Posterior cingulate gyrus (tissue), 11 donors: ENCODE data around the gene PDGFRB.
"Not testable (repeated sequence)": the region's sequence is repeated elsewhere in the genome, so short reads cannot be mapped to it uniquely, and the experiment has no call there.

Source experiments
- DNase-seq, 10 donors: peaks; one replicate each; pipeline versions ENCODE4 v3.0.0 to v3.0.0-alpha.2; 2020 to 2021; ENCODE audit warnings: mixed read lengths in 3 of 10
- intact Hi-C: fragments of 100-400 bp; cut with DNase I; formaldehyde crosslinking; loops from one replicate; pipeline ENCODE4 v1.15.1; 2023

Gene PDGFRB

DNA sequence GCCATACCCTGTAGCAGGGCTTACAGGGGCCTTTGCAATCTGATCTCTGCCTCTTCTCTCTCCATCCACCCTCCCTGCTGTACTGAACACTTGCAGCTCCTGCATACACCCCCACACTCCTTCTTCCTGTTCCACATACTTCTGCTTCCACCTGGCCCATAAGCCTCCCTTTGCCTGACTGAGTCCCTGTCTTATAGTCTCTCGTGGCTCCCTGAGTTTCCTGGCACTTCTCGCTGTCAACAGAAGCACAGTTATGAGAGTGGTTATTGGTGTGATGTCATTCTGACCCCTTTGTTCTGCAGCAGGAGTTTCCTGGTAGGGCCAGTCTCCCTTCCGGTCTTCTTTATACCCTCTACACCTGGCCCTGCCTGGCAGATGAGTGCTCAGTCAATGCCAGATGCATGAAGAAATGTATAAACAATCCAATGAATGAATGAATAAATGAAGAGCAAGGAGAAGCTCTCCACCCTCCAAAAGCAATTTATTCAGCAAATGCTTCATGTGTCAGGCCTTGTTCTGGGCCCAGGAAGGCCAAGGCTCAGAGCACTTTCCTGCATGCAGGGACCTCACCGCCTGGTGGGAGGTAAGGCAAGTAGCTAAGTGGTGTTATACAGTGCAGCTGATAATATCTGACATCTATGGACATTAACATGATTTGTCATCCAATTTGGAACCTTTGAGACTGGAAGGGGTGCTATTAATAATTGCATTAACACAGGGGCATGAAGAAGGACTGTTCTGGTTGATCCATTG, 48.8 kb downstream of the PDGFRB start:
- no peak for DNase-seq
- intact Hi-C loops = no loop called here

DNA sequence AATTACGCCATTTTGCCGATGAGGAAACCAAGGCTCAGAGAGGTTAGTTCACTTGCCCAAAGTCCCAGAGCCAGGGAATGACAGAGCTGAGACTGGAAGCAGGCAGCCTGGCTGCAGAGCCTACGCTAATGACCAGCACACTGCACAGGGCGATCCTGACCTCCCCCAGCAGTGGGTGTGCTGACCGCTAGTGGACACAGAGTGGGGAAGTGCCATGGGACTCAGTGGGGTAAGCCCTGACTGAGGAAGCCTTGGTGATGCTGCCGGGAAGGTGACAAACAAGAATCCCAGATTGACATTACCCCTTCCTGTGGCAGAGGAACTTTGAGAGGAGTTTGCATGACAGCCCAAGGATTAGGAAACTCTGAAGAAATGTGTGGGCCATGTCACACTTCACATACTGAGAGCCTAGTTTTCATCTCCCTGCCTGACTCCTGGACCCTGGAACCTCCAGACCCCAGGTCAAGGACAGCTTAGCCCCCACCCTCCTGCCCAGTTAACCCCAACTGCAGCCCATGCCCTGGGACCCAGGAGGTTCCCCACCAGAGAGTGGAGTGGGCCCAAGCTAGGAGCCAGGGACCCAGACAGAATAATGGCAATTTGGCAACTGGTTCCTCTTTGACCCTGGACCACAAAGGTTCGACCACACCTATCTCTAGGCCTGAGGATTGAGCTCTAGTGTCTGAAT, 49.6 kb downstream of the PDGFRB start:
- DNase-seq = peak in 1 of 10 donors; percentile 68
- intact Hi-C loops = no loop called here

DNA sequence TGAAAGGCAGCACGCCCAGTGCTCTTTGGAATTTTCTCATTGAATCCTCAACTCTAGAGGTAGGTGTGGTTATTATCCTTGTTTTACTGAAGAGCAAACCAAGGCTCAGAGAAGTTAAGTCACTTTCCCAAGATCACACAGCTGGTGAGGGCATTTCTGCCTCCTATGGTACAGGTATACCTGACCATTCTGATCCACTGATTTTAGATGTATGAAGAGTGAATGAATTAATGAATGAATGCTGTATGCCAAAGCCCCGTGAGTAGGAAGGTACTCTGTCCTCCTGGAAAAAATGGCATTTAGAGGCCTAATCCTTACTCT, 51.1 kb downstream of the PDGFRB start:
- intact Hi-C loops = no loop called here
- no peak for DNase-seq

DNA sequence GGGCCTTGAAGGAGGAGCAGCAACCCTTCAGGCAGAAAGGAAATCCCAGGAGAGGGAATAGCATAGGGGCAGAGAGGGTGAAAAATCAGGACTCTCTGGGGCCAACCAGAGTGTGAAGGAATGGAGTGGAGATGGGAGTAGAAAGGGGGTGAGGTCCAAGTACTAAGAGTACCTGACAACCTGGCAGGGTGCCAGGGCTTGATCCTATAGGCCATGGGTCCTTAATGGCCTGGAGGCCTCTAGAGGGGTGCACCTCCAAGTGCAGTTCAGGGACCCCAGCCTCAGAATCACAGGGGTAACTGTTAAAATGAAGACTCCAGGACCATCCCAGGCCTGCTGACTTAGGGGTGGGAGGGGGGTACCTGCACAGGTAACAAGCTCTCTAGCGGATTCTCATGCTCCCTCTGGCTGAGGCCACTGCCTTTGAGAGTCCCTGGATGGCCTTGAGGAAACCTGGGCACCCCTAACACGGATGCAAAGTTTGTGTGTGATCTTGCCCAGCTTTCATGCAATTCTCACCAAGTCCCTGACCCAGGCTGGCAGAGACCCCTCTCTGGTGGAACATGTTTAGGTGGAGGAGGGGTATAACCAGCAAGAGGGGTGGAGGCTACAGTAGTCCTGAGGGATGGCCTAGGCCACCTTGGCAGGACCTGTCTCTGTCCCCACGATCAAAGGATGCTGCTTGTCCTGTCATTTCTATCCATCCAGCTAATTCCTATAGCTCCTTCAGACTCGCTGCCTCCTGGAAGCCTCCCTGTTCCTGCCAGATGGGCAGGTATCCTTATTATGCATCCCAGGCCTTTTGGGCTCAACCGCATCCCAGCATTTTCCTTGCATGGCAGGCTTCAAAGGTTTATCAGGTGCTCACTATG, 51.7 kb downstream of the PDGFRB start:
- intact Hi-C loops = no loop called here
- no peak for DNase-seq

DNA sequence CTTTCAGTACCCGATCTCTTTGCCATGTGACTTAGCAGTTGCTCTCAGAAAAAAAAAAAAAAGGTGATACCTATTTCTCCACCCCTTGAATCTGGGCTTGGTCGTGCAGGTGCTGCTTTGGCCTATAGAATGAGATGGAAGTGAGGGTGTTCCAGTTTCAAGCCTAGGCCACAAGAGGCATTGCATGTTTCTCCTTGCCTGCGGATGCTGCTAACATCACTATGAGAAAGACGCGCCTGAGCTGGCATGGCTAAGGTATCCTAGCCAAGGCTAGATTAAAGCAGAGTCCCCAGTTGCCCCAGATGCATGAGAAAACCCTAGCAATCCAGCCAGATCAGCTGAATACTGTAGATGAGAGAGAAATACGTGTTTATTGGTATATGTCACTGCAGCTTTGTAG, 54.6 kb downstream of the PDGFRB start:
- intact Hi-C loops = no loop called here
- DNase-seq = no peak

DNA sequence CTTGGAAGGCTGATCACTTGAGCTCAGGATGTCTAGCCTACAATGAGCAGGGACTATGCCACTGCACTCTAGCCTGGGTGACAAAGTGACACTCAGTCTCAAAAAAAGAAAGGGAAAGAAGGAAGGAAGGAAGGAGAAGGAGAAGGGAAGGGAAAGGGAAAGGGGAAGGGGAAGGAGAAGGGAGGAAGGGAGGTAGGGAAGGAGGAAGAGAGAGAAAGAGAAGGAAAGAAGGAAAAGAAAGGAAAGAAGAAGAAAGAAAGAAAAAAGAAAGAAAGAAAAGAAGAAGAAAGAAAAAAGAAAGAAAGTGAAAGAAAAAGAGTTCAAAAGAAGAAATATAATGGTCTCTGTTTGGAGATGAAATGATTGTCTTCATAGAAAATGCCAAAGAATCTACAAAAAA, 58.5 kb downstream of the PDGFRB start:
- no peak for DNase-seq
- intact Hi-C loops = no loop called here

DNA sequence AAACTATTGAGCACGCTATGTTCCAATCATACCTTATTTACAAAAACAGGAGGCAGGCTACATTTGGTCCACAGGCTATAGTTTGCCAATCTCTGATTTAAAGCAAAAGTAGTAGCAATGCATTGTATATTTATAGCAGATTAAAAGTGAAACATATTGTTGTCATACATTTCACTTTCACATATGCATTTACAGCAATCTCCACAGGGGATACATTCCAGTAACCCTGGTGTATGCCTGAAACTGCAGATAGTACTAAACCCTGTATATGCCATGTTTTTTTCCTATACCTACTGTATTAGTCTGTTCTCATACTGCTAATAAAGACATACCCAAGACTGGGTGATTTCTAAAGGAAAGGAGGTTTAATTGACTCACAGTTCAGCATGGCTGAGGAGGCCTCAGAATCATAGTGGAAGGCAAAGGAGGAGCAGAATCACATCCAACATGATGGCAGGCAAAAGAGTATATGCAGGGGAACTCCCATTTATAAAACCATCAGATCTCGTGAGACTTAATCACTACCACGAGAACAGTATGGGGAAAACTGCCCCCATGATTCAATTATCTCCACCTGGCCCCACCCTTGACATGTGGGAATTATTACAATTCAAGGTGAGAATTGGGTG, 63.4 kb downstream of the PDGFRB start:
- DNase-seq = no peak
- intact Hi-C loops = no loop called here

DNA sequence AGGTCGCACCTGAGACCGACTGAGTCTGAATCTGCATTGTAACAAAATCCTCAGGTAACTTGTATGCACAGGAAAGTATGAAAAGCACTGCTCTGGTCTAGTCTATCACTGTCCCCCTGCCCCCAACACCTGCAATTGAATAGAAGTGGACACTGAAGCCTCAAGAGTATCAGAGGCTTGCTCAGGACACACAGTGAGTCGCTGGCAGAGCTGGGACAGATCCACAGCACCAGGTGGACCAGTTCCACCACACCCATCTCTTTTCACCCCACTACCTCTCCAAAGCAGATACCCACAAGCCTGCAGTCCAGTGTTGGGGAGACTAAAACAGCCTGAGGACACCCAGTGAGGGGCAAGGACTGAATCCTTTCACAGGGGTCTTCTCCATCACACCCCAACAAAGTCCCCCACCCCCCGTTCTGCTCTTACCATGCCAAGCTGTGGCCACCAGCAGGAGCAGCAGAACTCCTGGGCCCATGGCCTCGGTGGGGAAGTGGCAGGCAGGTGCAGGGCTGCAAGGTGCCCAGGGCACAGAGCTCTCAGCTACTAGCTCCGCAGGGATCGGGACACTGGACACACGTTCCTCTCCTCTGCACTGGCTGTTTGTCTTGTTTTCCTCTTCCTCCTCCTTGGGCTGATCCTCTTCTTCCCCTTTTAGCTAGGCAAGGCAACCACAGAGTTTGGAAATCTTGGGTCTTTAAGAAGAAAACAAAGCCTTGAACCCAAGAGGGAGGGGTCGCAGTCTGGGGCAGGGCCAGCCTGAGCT, 69.5 kb downstream of the PDGFRB start, which contains the start of gene CSF1R:
Gene CSF1R (minus strand): TSS at position 605 of the 766 bp plus-strand sequence. CDS start 127 bp downstream, at position 478.
- DNase-seq = peak in 1 of 10 donors; percentile 69
- intact Hi-C loops = no loop called here

DNA sequence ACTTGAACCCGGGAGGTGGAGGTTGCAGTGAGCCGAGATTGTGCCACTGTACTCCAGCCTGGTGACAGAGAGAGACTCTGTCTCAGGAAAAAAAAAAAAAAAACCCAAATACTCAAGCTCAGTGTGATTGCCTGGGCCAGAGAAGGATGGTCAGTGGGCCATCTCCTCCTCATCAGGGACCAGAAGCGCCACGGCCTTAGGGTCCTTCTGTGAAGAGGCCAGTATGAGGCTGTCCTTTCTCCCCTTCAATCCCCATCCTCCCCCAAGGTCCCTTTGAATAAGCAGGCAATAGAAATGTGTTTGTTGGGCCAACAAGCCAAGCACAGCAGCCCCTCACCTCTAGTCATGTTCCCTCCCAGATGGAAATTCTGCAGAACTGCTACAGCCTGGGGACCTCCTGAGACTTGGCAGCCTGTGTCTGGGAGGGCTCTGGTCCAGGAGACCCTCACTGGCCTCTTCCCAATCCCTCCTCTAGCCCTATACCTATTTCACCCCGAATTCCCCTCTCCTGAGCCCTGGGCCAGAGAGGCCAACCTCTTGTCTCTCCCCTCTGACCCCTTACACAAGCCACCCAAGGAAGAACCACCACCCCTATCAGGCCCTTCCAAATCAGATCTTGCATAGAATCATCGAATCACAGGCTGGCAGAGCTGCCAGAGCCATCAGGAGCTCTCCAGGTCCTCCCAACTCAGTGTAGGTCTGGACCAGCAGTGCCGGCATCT, 70.3 kb downstream of the PDGFRB start:
- DNase-seq = no peak

DNA sequence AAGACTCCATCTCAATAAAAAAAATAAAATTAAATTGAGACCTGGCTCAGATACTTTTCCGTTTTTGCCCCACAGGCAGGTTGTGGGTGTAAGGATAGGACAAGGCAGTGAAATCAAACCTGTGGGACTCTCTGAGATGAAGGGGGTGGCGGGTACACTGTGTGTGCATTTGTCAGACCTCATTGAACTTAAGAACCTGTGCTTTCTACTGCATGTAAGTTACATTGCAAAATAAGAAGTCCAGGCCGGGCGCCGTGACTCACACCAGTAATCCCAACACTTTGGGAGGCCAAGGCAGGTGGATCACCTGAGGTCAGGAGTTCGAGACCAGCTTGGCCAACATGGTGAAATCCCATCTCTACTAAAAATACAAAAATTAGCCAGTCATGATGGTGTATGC, 70.9 kb downstream of the PDGFRB start:
- intact Hi-C loops, DNase-seq: not testable (repeated sequence)

More for the DNA sequence above, 70.3 kb downstream of the PDGFRB start:
- intact Hi-C loops = no loop called here

DNA sequence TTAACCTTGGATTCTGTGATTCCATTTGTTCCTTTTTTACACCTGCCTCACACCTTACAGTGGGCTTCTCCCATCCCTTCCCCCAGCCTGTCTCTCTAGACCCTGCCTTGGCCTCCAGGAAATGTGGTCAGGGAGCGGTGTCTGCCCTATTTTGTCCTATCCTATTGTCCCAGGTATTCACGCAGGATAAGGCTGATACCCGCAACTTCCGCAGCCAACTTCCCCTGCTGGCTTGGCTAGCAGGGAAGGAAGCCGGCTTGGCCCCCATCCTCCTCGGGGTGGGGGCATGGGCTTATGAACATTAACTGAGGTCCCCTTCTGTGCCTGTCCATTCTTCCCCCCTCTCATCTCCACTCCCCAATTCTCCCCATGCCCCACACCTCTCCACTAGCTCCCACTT, 72.8 kb downstream of the PDGFRB start:
- intact Hi-C loops = no loop called here
- DNase-seq = peak in 1 of 10 donors; percentile 82

DNA sequence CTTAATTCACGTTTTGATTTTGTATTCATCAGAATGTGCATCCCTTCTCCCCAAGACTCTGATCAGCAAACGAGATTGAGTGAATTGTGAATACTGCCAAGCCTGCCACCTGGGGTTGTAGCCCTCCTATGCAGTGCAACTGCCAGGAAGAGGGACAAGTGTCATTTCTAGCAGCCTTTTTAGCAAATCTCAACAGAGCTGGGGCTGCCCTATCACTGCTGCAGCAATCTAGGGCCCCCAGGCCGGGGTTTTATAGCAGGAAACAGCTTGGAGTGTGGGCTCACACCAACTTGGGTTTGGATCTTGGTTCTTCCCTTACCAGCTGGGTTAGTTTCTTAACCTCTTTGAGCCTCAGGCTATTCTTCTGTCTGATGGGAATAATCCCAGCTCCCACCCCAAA, 73.3 kb downstream of the PDGFRB start:
- no peak for DNase-seq
- intact Hi-C loops = no loop called here

DNA sequence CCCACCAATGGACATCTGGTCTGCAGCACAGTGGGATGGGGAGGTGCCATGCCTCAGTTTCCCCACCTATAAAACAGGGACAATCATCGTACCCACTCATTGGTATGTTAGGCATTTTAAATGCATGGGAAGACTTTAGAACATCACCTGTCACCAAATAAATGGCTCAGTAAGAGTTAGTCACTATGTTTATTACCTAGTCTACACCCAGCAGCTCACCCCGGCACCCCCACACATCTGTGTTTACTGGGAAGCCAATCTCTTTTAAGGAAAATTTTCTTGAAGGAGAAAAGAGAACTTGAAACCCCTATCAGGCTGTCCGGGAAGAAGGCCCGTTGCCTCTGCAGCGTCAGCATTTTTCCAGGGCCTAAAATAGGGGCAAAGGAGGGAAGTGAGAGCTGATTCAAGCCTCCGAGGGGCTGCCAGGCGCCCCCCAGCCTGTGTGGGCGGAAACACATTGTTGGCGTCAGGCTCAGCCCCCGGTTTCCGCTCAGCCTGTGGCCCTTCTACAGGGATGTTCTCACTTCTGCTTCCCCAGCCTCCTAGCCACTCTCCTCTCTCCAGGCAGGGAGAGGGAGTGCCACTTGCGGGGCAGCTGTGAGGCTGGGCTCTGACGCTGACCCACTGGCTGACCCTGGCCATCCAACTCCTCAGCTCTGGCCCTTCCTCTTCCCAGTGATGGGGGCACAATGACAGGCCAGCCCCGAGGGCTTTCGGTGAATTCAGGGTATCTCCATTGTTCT, 73.9 kb downstream of the PDGFRB start:
- peak in 4 of 10 donors; percentile 32 to 90 (median 36) for DNase-seq
- intact Hi-C loops = no loop called here

DNA sequence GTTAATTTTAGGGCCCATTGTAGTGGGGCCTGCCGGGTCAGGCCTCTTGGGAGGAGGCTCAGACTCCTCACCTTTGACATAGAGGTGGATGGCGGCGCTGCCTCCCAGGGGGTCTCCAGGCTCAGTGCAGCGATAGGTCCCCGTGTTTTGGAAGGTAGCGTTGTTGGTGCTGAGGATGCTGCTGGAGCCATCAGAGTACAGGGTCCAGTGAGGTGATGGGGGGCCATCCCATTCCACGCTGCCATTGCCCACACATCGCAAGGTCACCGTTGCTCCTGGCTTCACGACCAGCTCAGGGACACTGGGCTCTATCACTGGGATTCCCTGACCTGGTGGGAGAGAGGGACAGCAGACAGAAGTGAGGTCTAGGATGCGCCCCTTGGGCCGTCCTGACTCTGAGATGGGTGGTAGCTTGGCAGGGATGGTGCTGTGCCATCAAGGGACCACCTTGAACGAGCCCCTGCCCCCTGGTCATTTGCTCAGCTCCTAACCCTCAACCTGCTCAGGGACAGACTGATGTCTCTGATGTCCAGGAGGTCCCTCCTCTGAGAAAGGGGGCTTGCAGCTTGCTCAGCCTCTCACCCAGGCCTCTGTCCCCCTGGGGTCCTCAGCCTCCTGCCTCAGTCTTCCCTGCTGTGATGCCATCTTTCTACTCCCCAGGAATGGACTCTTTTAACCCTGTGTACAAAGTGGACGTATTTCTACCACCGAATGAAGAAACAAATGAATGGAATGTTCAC, 74.8 kb downstream of the PDGFRB start:
- intact Hi-C loops = no loop called here
- no peak for DNase-seq

DNA sequence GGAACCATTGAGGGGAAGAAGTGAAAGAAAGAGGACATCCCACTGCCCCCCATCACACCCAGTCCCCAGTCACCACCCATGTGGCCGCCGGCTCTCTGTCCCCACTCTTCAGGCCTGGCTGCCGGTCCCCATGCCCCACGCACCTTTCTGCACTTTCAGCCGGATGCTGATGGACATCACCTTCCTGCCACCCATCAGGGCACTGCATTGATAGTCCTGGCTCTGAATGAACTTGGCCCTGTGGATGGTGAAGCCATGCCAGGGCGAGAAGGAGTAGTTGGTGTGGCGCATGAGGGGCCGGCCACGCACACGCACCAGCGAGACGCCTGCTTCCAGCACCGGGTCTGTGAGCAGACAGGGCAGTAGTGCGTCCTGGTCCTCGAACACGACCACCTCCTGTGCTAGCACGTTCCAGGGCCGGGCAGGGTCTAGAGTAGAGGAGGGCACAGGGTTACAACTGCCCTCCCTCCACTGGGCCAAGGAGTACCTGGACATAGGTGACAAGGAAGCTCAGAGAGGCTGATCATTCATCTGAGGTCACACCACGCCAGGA, 75.7 kb downstream of the PDGFRB start:
- intact Hi-C loops = no loop called here
- DNase-seq = peak in 1 of 10 donors; percentile 78

DNA sequence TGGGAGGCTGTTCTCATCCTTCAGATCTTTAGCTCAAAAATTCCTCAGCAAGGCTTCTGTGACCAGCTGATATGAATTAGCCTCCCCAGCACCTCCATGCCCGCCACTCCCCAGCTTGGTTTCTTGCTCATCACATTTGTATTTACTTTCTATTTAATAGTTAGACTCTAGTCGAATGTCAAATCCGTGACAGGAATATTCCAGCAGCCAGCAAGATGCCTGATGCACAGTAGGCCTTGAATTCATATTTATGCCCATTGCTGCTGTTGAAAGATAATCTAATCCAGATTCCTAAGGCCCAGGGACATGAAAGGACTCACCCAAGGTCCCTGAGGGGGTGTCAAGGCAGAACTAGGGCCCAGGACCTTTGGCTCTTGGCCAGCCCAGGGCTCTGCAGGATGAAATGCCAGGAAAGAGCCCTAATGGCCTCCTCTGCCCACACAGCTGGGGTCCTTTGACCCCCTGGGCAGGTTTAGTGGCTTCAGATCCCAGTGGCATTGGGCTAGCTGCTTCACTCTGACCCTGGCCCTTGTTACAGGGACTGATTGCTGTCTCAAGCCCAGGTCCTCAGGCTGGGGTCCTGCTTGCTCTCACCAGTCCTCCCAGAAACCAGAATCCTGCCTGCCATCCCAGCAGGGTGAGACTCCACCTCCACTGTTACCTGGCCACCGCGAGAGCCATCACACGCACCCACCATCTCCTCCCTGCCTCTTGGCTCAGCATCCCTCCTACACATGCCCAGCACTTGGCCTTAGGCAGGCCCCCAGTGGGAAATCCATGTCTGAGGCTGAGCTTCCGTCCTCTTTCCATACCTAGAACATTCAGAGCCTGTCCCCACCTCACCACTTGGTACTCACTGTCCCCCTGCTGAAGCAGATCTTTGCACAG, 76.6 kb downstream of the PDGFRB start:
- intact Hi-C loops = no loop called here

More for the DNA sequence above, 76.6 kb downstream of the PDGFRB start:
- no peak for DNase-seq
